Esophagus muscularis mucosa (tissue), 4 donors: Measurements from ENCODE around the gene RWDD1. TPM values are rescaled to one million over a fixed set of nuclear protein-coding genes. Genes with fewer than 3 reads are reported as not detected.
"Not testable (repeated sequence)": the region's sequence is repeated elsewhere in the genome, so short reads cannot be mapped to it uniquely, and the experiment has no call there.

Source experiments
- DNase-seq: peaks from one replicate; pipeline ENCODE4 v3.0.0-alpha.2; 2017; ENCODE audit errors: extremely low spot score
- H3K27ac ChIP-seq, 4 donors: fragments of 200-600 bp; sonication (generic); replicated peaks in 1 of 4; 1 replicate in 3 of 4; 2 replicates in 1 of 4; pipeline ENCODE4 v1.5.1; 2016 to 2019; ENCODE audit warnings: mild to moderate bottlenecking in 1 of 4
- H3K27me3 ChIP-seq, 4 donors: fragments of 200-600 bp; sonication (generic); one replicate each; pipeline versions ENCODE4 v1.5.1 to v1.6.0; 2016 to 2019
- H3K36me3 ChIP-seq, 4 donors: fragments of 200-600 bp; sonication (generic); one replicate each; pipeline ENCODE4 v1.5.1; 2016 to 2019
- H3K4me1 ChIP-seq, 4 donors: fragments of 200-600 bp; sonication (generic); one replicate each; pipeline ENCODE4 v1.5.1; 2016 to 2019
- H3K4me3 ChIP-seq, 4 donors: fragments of 200-600 bp; sonication (generic); 1 replicate in 2 of 4; 2 replicates in 2 of 4; pipeline ENCODE4 v1.5.1; 2016 to 2019; ENCODE audit warnings: mild to moderate bottlenecking in 4 of 4, moderate library complexity in 1 of 4
- H3K9me3 ChIP-seq, 4 donors: fragments of 200-600 bp; sonication (generic); 1 replicate in 3 of 4; 2 replicates in 1 of 4; pipeline ENCODE4 v1.5.1; 2016 to 2019
- CTCF ChIP-seq, 3 experiments: fragments of 200-600 bp in 2 of 3; fragments of 450-650 bp in 1 of 3; sonication (generic) in 2 of 3; IDR thresholded peaks; one replicate each; pipeline ENCODE4 v1.5.1; 2017 to 2019; ENCODE audit warnings: antibody characterized with exemption in 3 of 3, mild to moderate bottlenecking in 2 of 3, moderate library complexity in 1 of 3
- EP300 ChIP-seq: sonication (generic); formaldehyde crosslinking; IDR thresholded peaks from one replicate; pipeline ENCODE4 v1.6.1; 2017; ENCODE audit warnings: antibody characterized with exemption
- POLR2A ChIP-seq: fragments of 450-650 bp; IDR thresholded peaks from one replicate; pipeline ENCODE4 v1.6.1; 2017; ENCODE audit warnings: antibody characterized with exemption, moderate library complexity, mild to moderate bottlenecking, low read depth
- POLR2AphosphoS5 ChIP-seq, 2 donors: sonication (generic); formaldehyde crosslinking; IDR thresholded peaks; one replicate each; pipeline ENCODE4 v1.6.1; 2017; ENCODE audit warnings: antibody characterized with exemption in 2 of 2
- WGBS: methylation state at CpG from one replicate; pipeline ENCODE4 v1.1.5; 2018; 5-methylcytosine and 5-hydroxymethylcytosine counted together
- intact Hi-C: fragments of 100-400 bp; cut with DNase I; formaldehyde crosslinking; loops from one replicate; pipeline ENCODE4 v1.15.1; 2023
- total RNA-seq, 4 donors: library from RNA; depleted of rRNA; stranded (reverse); fragments of >200 nt; gene quantifications; one replicate each; pipeline versions ENCODE4 v1.1.0 to v1.2.1, GENCODE V29; 2016

Gene RWDD1
- total RNA-seq, 4 donors from 2014 or later = 44.1 to 76.4 (median 53.3) TPM

GRCh38 chr6:116586738-116587137 is 15.4 kb downstream of the RWDD1 start:
- Histone ChIP-seq H3K27me3 (no peaks in the 10 kb centered on the region), H3K36me3 (peaks cover 24 to 74% (median 46%) of the 10 kb centered on the region in 4 donors), H3K9me3 (no peaks in the 10 kb centered on the region), H3K27ac (no peak overlapping the region), H3K4me3 (no peak overlapping the region), H3K4me1 (no peaks in the 10 kb centered on the region)
- intact Hi-C loops = no loop called here
- TF ChIP-seq CTCF (IDR thresholded peaks at IDR 0.05) (no peak), POLR2AphosphoS5 (IDR thresholded peaks at IDR 0.05) (no peak), EP300 (no peak), POLR2A (no peak)
- no peak for DNase-seq
- WGBS = 97% methylated on average over 2 of the region's 2 CpGs

- DNase-seq = no peak
- intact Hi-C loops = no loop called here
- Histone ChIP-seq H3K27ac (no peak overlapping the region), H3K4me1 (no peaks in the 10 kb centered on the region), H3K9me3 (no peaks in the 10 kb centered on the region), H3K36me3 (peaks cover 36 to 73% (median 50%) of the 10 kb centered on the region in 4 donors), H3K4me3 (no peak overlapping the region), H3K27me3 (no peaks in the 10 kb centered on the region)
- 90% methylated on average over 3 of the region's 3 CpGs for WGBS
- TF ChIP-seq EP300 = no peak
- no peak for TF ChIP-seq POLR2A
- TF ChIP-seq CTCF (IDR thresholded peaks at IDR 0.05) = no peak
- TF ChIP-seq POLR2AphosphoS5 (IDR thresholded peaks at IDR 0.05) = no peak
Measured at GRCh38 chr6:116595247-116595646, 23.9 kb downstream of the RWDD1 start.

- 79% methylated on average over 4 of the region's 4 CpGs for WGBS
- H3K36me3 ChIP-seq = peaks cover 22 to 63% (median 37%) of the 10 kb centered on the region in 4 donors
- intact Hi-C loops = no loop called here
- TF ChIP-seq CTCF (IDR thresholded peaks at IDR 0.05) = no peak
- TF ChIP-seq POLR2AphosphoS5 (IDR thresholded peaks at IDR 0.05) = no peak
- TF ChIP-seq POLR2A = no peak
- no peak for TF ChIP-seq EP300
- H3K27me3 ChIP-seq = no peaks in the 10 kb centered on the region
- H3K4me1 ChIP-seq = no peaks in the 10 kb centered on the region
- DNase-seq = no peak
- no peak overlapping the region for H3K4me3 ChIP-seq
- H3K9me3 ChIP-seq = no peaks in the 10 kb centered on the region
- no peak overlapping the region for H3K27ac ChIP-seq
Measured at GRCh38 chr6:116596815-116597214, 25.5 kb downstream of the RWDD1 start.

DNA sequence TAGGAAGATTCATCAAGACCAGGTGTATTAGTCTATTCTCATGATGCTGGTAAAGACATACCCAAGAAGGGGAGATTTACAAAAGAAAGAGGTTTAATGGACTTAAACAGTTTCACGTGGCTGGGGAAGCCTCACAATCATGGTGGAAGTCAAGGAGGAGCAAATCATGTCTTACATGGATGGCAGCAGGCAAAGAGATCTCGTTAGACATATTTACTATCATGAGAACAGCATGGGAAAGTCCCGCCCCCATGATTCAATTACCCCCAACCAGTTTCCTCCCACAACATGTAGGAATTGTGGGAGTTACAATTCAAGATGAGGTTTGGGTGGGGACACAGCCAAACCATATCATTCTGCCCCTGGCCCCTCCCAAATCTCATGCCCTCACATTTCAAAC is 32.6 kb downstream of the RWDD1 start:
- 89% methylated on average over 3 of the region's 3 CpGs for WGBS
- intact Hi-C loops, H3K4me1 ChIP-seq, H3K27ac ChIP-seq, DNase-seq, H3K9me3 ChIP-seq, H3K27me3 ChIP-seq, H3K4me3 ChIP-seq: not testable (repeated sequence)
- peaks cover 0 to 35% (median 12%) of the 10 kb centered on the region in 4 donors for H3K36me3 ChIP-seq

GRCh38 chr6:116604868-116605267 is 33.6 kb downstream of the RWDD1 start:
- H3K27ac ChIP-seq, H3K27me3 ChIP-seq, DNase-seq, H3K4me1 ChIP-seq, H3K4me3 ChIP-seq, H3K9me3 ChIP-seq, intact Hi-C loops: not testable (repeated sequence)
- H3K36me3 ChIP-seq = peaks cover 0 to 30% (median 12%) of the 10 kb centered on the region in 4 donors
- 93% methylated on average over 3 of the region's 3 CpGs for WGBS

DNA sequence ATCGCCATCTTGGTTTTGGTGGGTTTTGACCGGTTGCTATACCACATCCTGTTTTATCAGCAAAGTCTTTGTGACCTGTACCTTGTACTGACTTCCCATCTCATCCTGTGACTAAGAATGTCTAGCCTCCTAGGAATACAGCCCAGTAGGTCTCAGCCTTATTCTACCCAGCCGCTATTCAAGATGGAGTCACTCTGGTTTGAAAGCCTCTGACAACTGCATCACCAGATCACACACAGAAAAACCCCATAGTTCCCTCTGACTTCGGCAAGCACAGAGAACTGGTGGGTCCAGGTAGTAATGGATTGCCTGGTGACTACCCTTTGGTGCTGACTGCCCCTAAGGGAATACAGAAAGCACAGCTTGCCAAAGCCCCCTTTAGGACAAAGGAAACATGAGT is 34.6 kb downstream of the RWDD1 start:
- 96% methylated on average over 4 of the region's 4 CpGs for WGBS
- no peak for TF ChIP-seq EP300
- TF ChIP-seq POLR2AphosphoS5 (IDR thresholded peaks at IDR 0.05) = no peak
- no peak for TF ChIP-seq POLR2A
- TF ChIP-seq CTCF (IDR thresholded peaks at IDR 0.05) = no peak
- peaks cover 0 to 30% (median 12%) of the 10 kb centered on the region in 4 donors for H3K36me3 ChIP-seq

More for the DNA sequence above, 34.6 kb downstream of the RWDD1 start:
- no peaks in the 10 kb centered on the region for H3K27me3 ChIP-seq
- H3K27ac ChIP-seq = no peak overlapping the region
- no peaks in the 10 kb centered on the region for H3K4me1 ChIP-seq
- no peak for DNase-seq
- no peak overlapping the region for H3K4me3 ChIP-seq
- H3K9me3 ChIP-seq = no peaks in the 10 kb centered on the region
- intact Hi-C loops = no loop called here
